GM12875 (cell line): Measurements from ENCODE around the gene FRMD8.

Experiments
- H3K4me3 ChIP-seq: one replicate; pipeline ENCODE4 v1.5.1; 2011; ENCODE audit warnings: low read depth, low read length, control low read depth
- TF ChIP-seq, protein P1 (sequence below): IDR thresholded peaks from 2 replicates; pipeline ENCODE4 v1.5.1; 2011; ENCODE audit warnings: low read depth, mild to moderate bottlenecking, control low read depth, inconsistent platforms, low read length, moderate library complexity, borderline replicate concordance; ENCODE audit not compliant: insufficient read depth

FRMD8 gene

GRCh38 chr11:65435981-65436411 lies 49.6 kb downstream of the FRMD8 start:
- TF ChIP-seq, protein P1, sequence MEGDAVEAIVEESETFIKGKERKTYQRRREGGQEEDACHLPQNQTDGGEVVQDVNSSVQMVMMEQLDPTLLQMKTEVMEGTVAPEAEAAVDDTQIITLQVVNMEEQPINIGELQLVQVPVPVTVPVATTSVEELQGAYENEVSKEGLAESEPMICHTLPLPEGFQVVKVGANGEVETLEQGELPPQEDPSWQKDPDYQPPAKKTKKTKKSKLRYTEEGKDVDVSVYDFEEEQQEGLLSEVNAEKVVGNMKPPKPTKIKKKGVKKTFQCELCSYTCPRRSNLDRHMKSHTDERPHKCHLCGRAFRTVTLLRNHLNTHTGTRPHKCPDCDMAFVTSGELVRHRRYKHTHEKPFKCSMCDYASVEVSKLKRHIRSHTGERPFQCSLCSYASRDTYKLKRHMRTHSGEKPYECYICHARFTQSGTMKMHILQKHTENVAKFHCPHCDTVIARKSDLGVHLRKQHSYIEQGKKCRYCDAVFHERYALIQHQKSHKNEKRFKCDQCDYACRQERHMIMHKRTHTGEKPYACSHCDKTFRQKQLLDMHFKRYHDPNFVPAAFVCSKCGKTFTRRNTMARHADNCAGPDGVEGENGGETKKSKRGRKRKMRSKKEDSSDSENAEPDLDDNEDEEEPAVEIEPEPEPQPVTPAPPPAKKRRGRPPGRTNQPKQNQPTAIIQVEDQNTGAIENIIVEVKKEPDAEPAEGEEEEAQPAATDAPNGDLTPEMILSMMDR, result no peak
- H3K4me3 ChIP-seq, result no peak overlapping the region

GRCh38 chr11:65436412-65437032 lies 50.1 kb downstream of the FRMD8 start:
- TF ChIP-seq, protein P1, result no peak
- no peak overlapping the region for H3K4me3 ChIP-seq

GRCh38 chr11:65437436-65438227 lies 51.2 kb downstream of the FRMD8 start:
- no peak overlapping the region for H3K4me3 ChIP-seq
- TF ChIP-seq, protein P1, result no peak

DNA sequence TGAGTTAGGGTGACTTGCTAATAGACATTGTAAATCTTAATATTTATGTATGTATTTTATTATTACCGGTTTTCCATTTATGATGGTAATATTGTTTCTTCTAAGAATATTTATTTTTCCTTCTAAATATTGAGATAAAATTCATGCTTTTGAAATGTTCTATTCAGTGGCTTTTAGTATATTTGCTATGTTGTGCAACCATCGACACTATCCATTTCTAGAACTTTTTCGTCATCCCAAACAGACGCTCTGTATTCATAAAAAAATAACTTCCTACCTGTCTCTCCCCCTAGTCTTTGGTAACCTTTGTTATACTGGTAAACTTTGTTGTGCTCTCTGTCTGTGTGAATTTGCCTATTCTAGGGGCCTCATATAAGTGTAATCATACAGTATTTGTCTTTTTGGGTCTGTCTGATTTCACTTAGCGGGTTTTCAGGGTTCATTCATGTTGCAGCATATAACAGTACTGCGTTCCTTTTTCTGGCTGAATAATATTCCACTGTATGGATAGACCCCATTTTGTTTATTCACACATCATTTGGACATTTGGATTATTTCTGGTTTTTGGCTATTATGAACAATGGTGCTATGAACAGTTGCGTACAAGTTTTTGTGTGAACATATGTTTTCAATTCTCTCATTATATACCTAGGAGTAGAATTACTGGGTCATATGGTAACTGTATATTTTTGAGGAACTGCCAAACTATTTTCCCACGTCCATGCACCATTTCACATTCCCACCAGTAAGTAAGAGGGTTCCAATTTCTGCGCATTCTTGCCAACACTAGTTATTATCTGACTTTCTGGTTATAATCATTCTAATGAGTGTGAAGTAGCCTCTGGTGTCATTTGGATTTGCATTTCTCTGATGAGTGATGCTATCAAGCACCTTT lies 52.1 kb downstream of the FRMD8 start:
- H3K4me3 ChIP-seq, result no peak overlapping the region
- TF ChIP-seq, protein P1, result no peak

- H3K4me3 ChIP-seq, result no peak overlapping the region
- TF ChIP-seq, protein P1, result no peak
Measured at GRCh38 chr11:65439331-65440181, 53.1 kb downstream of the FRMD8 start.

- TF ChIP-seq, protein P1, result no peak
- H3K4me3 ChIP-seq, result no peak overlapping the region
Measured at GRCh38 chr11:65440831-65441499, 54.5 kb downstream of the FRMD8 start.
